Activated T-cell treated with anti-CD3 and anti-CD28 coated beads, Interleukin-2, amount 50 U/mL, for 72 hours (primary cell): ENCODE data around the gene CMIP. TPM values are rescaled to one million over a fixed set of nuclear protein-coding genes. Genes with fewer than 3 reads are reported as not detected.
A peak's percentile ranks its signal among the peaks of the same experiment; 100 is the strongest.
"Not testable (repeated sequence)": the region's sequence is repeated elsewhere in the genome, so short reads cannot be mapped to it uniquely, and the experiment has no call there.

Experiments
- ATAC-seq, 2 donors: fragments of 150-1000 bp; cut with Tn5 transposase; replicated peaks in 1 of 2; 2 replicates each; pipeline ENCODE4 v1.10.0; 2021; ENCODE audit warnings: moderate library complexity in 2 of 2, mild to moderate bottlenecking in 1 of 2
- DNase-seq, 2 donors: peaks; one replicate each; pipeline ENCODE4 v3.0.0; 2021 to 2022; ENCODE audit warnings: mixed read lengths in 1 of 2
- H3K27ac Mint-ChIP-seq: one replicate; pipeline ENCODE4 v1.8.0; 2022; ENCODE audit warnings: mild to moderate bottlenecking, moderate library complexity, mixed read lengths
- H3K27me3 Mint-ChIP-seq: one replicate; pipeline ENCODE4 v1.8.0; 2022; ENCODE audit warnings: low read depth, mixed read lengths
- H3K36me3 Mint-ChIP-seq, 2 donors: one replicate each; pipeline ENCODE4 v1.8.0; 2022; ENCODE audit warnings: mixed read lengths in 2 of 2, mild to moderate bottlenecking in 1 of 2; ENCODE audit not compliant: insufficient read depth in 2 of 2
- H3K4me1 Mint-ChIP-seq: one replicate; pipeline ENCODE4 v1.8.0; 2022; ENCODE audit warnings: low read depth, mixed read lengths
- H3K4me3 Mint-ChIP-seq, 2 donors: one replicate each; pipeline ENCODE4 v1.8.0; 2022; ENCODE audit warnings: mild to moderate bottlenecking in 2 of 2, mixed read lengths in 2 of 2, moderate library complexity in 2 of 2
- H3K9me3 Mint-ChIP-seq, 2 donors: one replicate each; pipeline ENCODE4 v1.8.0; 2022; ENCODE audit warnings: mixed read lengths in 2 of 2
- total RNA-seq, 2 donors: library from RNA; stranded (reverse); gene quantifications; one replicate each; pipeline ENCODE4 v1.2.3, GENCODE V29; 2022

Gene CMIP
- 10 to 100 TPM; 53.1 to 59.0 TPM for total RNA-seq

- no peaks in the 10 kb centered on the region for H3K9me3 Mint-ChIP-seq
- H3K4me3 Mint-ChIP-seq = peak within 1 kb of the TSS; percentile 87 to 91
- H3K27ac Mint-ChIP-seq = peak within 1 kb of the TSS; percentile 85
- ATAC-seq (peak; percentile 86 to 87), DNase-seq (peak; percentile 84 to 89)
- peaks cover 44% of the 10 kb centered on the region for H3K4me1 Mint-ChIP-seq
- H3K27me3 Mint-ChIP-seq = peaks cover 14% of the 10 kb centered on the region
- H3K36me3 Mint-ChIP-seq = peaks cover 0 to 4% of the 10 kb centered on the region in 2 donors
These were observed at the start of gene CMIP for GRCh38 chr16:81444448-81445121. Gene CMIP, plus strand, starts transcription at chr16:81444808.

GRCh38 chr16:81394966-81395655 lies 49.5 kb upstream of the CMIP start:
- peaks cover 0 to 6% of the 10 kb centered on the region in 2 donors for H3K36me3 Mint-ChIP-seq
- H3K4me1 Mint-ChIP-seq = no peaks in the 10 kb centered on the region
- H3K4me3 Mint-ChIP-seq = no peak overlapping the region
- no peak overlapping the region for H3K27ac Mint-ChIP-seq
- ATAC-seq (no peak), DNase-seq (no peak)
- no peaks in the 10 kb centered on the region for H3K27me3 Mint-ChIP-seq
- H3K9me3 Mint-ChIP-seq = peaks cover 0 to 1% of the 10 kb centered on the region in 2 donors

DNA sequence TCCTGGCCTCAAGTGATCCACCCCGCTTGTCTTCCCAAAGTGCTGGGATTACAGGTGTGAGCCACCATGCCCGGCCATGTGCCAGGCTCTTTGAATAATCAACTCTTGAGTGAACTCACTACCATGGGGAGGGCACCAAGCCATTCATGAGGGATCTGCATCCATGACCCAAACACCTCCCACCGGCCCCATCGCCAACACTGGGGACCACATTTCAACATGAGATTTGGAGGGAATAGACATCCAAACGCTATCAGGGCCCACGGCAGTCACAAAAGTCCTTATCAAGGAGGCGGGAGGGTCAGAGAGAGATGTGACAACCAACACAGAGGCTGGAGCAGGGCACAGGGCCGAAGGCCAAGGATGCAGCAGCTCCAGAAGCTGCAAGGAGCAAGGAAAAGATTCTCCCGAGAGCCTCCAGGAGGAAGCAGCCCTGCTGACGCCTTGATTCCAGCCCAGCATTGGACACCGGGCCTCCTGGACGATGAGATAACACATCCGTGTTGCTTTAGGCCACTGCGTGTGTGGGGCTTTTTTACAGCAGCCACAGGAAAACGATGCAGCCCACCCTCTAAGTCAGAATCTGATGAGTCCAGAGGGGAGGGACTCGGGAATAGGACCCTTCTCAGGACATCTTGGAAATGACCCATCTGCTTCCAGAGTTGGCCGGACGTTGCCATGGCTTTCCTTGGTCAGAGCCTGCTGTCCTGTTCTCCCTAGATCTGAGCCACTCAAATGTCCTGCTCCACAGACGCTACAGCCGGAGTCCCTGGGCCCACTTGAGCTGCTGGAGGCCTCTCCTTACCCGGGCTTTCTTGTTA lies 47.3 kb upstream of the CMIP start:
- ATAC-seq = no peak
- Mint-ChIP-seq H3K4me1 (no peaks in the 10 kb centered on the region), H3K27ac (no peak overlapping the region)

DNA sequence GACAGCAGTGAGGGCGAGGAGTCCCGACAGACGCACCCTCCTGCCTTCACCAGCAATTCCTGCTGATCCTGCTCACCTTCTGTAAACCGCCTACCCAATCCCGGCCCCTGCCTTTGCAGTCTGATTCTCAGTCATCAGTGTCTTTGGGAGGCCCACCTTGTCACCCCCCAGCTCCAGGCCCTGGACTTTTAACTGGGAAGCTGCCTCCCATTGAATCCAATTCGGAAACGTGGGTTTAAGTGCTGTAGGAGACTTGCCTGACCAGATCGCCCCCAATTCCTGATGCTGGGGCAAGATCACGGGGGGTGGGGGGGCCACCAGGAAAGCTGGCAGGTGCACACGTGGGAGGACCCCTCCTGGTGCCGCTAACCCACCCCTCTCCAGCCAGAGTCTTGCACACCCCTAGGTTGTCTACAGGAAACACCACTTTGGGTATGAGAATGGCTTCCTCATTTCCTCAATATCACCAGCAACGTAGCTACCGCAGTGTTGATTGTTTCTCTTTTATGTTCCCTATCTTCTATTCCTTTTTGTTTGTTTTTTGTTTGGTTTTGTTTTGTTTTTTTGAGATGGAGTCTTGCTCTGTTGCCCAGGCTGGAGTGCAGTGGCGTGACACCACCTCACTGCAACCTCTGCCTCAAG lies 46.6 kb upstream of the CMIP start:
- H3K27me3 Mint-ChIP-seq = no peaks in the 10 kb centered on the region
- H3K27ac Mint-ChIP-seq = no peak overlapping the region
- DNase-seq (no peak), ATAC-seq (no peak)
- no peaks in the 10 kb centered on the region for H3K4me1 Mint-ChIP-seq
- peaks cover 0 to 4% of the 10 kb centered on the region in 2 donors for H3K36me3 Mint-ChIP-seq
- peaks cover 0 to 3% of the 10 kb centered on the region in 2 donors for H3K9me3 Mint-ChIP-seq
- no peak overlapping the region for H3K4me3 Mint-ChIP-seq

More for the DNA sequence above, 47.3 kb upstream of the CMIP start:
- peaks cover 0 to 3% of the 10 kb centered on the region in 2 donors for H3K9me3 Mint-ChIP-seq
- H3K4me3 Mint-ChIP-seq = no peak overlapping the region
- DNase-seq = no peak
- H3K27me3 Mint-ChIP-seq = no peaks in the 10 kb centered on the region
- H3K36me3 Mint-ChIP-seq = peaks cover 0 to 4% of the 10 kb centered on the region in 2 donors

GRCh38 chr16:81399909-81400308 lies 44.7 kb upstream of the CMIP start:
- Mint-ChIP-seq H3K4me3 (no peak overlapping the region), H3K4me1 (no peaks in the 10 kb centered on the region), H3K27ac (no peak overlapping the region)

GRCh38 chr16:81401035-81401950 lies 43.3 kb upstream of the CMIP start:
- DNase-seq = no peak
- no peaks in the 10 kb centered on the region for H3K4me1 Mint-ChIP-seq

More at GRCh38 chr16:81399909-81400308, 44.7 kb upstream of the CMIP start:
- H3K9me3 Mint-ChIP-seq = peaks cover 0 to 3% of the 10 kb centered on the region in 2 donors
- H3K36me3 Mint-ChIP-seq = peaks cover 0 to 4% of the 10 kb centered on the region in 2 donors
- no peaks in the 10 kb centered on the region for H3K27me3 Mint-ChIP-seq
- DNase-seq (no peak), ATAC-seq (no peak)

DNA sequence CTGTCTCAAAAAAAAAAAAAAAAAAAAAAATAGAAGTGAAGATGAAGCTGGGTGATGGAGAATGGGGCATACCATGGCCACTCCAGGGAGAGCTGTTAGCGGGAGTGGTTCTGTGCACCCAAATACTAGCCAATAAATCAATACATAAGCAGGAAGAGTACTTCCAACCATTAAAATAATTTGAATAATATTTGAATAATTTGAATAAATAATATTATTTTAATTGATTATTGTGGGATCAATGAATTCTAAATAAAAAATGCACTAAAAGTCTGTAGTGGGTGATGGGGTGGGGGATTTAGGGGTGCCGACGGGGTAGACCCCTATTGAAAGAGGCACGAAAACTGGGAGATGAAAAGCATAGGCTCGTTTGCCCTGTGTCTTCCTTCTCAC lies 41.4 kb upstream of the CMIP start:
- no peak for ATAC-seq
- no peak overlapping the region for H3K27ac Mint-ChIP-seq
- peak overlapping the region in 1 of 2 donors; percentile 40 for H3K4me3 Mint-ChIP-seq
- no peak for DNase-seq
- H3K9me3 Mint-ChIP-seq = peaks cover 0 to 3% of the 10 kb centered on the region in 2 donors
- peaks cover 0 to 4% of the 10 kb centered on the region in 2 donors for H3K36me3 Mint-ChIP-seq
- H3K4me1 Mint-ChIP-seq = no peaks in the 10 kb centered on the region
- no peaks in the 10 kb centered on the region for H3K27me3 Mint-ChIP-seq

More at GRCh38 chr16:81401035-81401950, 43.3 kb upstream of the CMIP start:
- H3K27me3 Mint-ChIP-seq = no peaks in the 10 kb centered on the region
- ATAC-seq = no peak
- H3K4me3 Mint-ChIP-seq = no peak overlapping the region
- H3K27ac Mint-ChIP-seq = no peak overlapping the region
- peaks cover 0 to 4% of the 10 kb centered on the region in 2 donors for H3K36me3 Mint-ChIP-seq
- peaks cover 0 to 3% of the 10 kb centered on the region in 2 donors for H3K9me3 Mint-ChIP-seq

DNA sequence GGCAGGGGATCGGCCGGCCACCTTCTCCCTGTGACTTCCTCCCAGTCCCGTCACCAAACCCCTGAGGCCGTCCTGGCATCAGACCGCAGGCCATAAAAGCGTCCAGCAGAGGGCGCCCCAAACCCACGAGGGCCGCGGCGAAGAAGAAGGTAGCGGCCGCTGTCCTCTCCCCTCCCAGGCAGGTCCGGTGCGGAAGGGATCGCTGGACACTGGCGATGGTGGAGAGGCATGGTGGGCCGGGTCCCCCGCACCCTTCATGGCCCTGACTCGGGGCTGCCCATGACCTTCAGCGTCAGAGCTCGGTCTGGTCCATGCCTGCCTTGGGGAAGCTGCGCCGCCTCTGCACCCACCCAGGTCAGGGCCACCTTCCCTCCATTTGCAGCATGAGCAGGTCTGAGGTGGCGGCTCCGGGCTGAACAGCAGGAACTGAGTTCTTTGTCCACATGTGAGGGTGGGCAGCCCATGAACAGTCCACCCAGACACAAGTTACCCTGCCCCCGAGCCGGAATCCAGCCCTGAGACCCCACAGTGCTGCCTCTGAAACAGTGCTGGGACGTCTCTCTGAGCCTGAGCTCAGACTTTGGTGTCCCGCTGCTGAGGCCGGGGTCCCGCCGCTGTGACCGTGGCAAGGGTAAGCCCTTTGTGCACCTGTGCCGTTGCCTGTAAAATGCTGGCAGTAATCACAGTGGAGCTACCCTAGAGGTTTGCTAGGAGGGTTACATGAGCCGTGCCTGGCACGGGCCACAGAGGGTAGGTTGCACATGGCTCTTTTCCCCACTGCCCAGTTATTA lies 40.8 kb upstream of the CMIP start:
- peaks cover 0 to 4% of the 10 kb centered on the region in 2 donors for H3K36me3 Mint-ChIP-seq
- DNase-seq (peak; percentile 85 to 90), ATAC-seq (peak; percentile 94 to 97)
- peaks cover under 1% of the 10 kb centered on the region for H3K4me1 Mint-ChIP-seq
- no peak overlapping the region for H3K27ac Mint-ChIP-seq
- no peaks in the 10 kb centered on the region for H3K27me3 Mint-ChIP-seq
- peaks cover 0 to 3% of the 10 kb centered on the region in 2 donors for H3K9me3 Mint-ChIP-seq
- H3K4me3 Mint-ChIP-seq = peak overlapping the region; percentile 37 to 40

DNA sequence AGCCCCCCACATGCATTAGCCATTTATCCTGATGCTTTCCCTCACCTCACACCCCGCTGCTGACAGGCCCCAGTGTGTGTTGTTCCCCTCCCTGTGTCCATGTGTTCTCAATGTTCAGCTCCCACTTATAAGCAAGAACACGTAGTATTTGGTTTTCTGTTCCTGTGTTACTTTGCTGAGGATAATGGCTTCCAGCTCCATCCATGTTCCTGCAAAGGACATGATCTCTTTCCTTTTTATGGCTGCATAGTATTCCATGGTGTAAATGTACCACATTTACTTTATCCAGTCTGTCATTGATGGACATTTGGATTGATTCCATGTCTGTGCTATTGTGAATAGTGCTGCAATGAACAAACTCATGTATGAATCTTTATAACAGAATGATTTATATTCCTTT lies 39.6 kb upstream of the CMIP start:
- H3K4me3 Mint-ChIP-seq, H3K27ac Mint-ChIP-seq, H3K4me1 Mint-ChIP-seq, DNase-seq, H3K9me3 Mint-ChIP-seq, H3K36me3 Mint-ChIP-seq, ATAC-seq, H3K27me3 Mint-ChIP-seq: not testable (repeated sequence)

DNA sequence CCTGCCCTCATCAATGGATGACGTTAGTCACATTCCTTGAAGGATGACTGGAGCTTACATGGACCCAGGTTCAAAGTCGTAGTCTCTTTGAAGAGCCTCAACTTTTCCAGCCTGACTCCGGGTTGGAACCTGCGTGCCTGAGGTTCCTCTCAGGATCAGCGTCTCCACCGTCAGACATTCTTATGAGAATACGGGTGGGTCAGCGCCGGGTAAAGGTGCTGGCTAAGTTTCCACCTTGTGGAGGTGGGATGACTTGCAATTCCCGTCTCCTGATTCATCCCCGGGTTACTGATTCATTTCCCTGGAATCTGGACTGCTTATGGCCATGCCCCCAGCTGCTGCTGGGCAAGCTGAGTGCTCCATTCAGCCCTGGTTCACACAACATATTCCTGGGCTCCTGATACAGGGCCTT lies 38.9 kb upstream of the CMIP start:
- H3K36me3 Mint-ChIP-seq = no peaks in the 10 kb centered on the region
- H3K27me3 Mint-ChIP-seq = no peaks in the 10 kb centered on the region
- no peaks in the 10 kb centered on the region for H3K9me3 Mint-ChIP-seq
- no peak for DNase-seq
- peaks cover 4% of the 10 kb centered on the region for H3K4me1 Mint-ChIP-seq
- ATAC-seq = no peak
- H3K27ac Mint-ChIP-seq = no peak overlapping the region
- H3K4me3 Mint-ChIP-seq = no peak overlapping the region

DNA sequence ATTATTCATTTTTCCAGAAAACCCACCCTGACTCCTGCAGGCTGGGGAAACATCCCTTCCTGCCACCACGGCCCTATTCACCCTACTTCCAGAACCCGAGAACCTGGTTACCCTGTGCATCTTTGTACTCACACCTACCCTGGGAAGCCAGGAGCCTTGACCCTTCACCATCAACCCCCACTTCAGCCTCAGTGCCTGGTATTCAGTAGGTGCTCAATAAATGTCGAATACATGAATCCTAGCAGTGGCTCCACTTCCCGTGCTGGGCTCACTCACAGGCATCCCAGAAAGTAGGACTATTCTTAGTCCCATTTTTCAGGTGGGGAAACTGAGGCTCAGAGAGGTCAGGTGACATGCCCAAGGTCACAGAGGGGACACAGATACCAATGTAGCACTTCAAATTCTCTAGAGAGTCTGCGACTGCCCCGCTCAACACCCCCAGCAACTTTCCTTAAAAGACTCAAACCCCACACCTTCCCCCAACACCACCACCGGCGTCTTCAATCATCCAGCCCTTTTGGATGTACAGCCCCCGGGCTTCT lies 36.1 kb upstream of the CMIP start:
- Mint-ChIP-seq H3K36me3 (no peaks in the 10 kb centered on the region), H3K9me3 (no peaks in the 10 kb centered on the region), H3K27ac (no peak overlapping the region), H3K4me3 (no peak overlapping the region), H3K4me1 (peaks cover 4% of the 10 kb centered on the region), H3K27me3 (no peaks in the 10 kb centered on the region)
- ATAC-seq (no peak), DNase-seq (no peak)
